Measurements from ENCODE around the gene SCUBE3.

Gene SCUBE3

DNA sequence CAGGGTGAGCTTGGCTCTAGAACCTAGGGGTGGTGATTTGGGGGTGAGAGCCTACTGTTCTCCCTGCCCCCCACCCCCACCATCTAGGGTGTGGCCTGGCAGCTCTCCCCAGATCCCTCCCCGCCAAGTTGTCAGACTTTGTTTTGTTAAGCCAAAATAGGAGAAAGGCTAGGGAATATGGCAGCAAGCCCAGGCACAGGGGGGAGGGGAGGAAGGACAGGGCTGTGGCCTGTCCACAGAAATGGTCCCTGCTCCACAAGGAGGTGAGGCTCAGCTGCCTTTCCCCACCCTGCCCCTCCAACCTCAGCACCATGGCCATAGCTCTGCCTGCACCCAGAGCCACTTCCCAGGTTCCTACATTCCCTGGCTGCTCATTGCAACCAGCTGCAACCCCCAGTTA, 17.2 kb downstream of the SCUBE3 start:
- Histone ChIP-seq H3K27ac (ENCODE audit: low read depth, low read length, poor library complexity, severe bottlenecking) (no peak overlapping the region), H3K79me2 (ENCODE audit: insufficient read depth, low read length) (no peaks in the 10 kb centered on the region), H3K27me3 (ENCODE audit: insufficient read depth, low read length) (no peaks in the 10 kb centered on the region; the same call in 1 of the 2 replicates), H3F3A (ENCODE audit: insufficient read depth, low read length) (no peaks in the 10 kb centered on the region), H4K20me1 (ENCODE audit: insufficient read depth, low read length) (no peaks in the 10 kb centered on the region), H3K9me2 (ENCODE audit: low read depth, low read length) (no peaks in the 10 kb centered on the region), H3K9me3 (ENCODE audit: low read length) (no peaks in the 10 kb centered on the region; the same call in 1 of the 2 replicates), H3K4me1 (ENCODE audit: insufficient read depth, low read length, severe bottlenecking) (no peaks in the 10 kb centered on the region), H3K4me3 (ENCODE audit: low read depth, low read length, poor library complexity, severe bottlenecking) (no peak overlapping the region), H2AFZ (ENCODE audit: low read length) (no peak overlapping the region), H3K36me3 (ENCODE audit: insufficient read depth, low read length) (no peaks in the 10 kb centered on the region), H3K9ac (ENCODE audit: low read length) (no peak overlapping the region), H3K4me2 (ENCODE audit: low read length) (no peak overlapping the region)
- no peak for TF ChIP-seq EZH2 (IDR thresholded peaks at IDR 0.05; ENCODE audit: borderline replicate concordance, low read length)
- TF ChIP-seq, protein P1, sequence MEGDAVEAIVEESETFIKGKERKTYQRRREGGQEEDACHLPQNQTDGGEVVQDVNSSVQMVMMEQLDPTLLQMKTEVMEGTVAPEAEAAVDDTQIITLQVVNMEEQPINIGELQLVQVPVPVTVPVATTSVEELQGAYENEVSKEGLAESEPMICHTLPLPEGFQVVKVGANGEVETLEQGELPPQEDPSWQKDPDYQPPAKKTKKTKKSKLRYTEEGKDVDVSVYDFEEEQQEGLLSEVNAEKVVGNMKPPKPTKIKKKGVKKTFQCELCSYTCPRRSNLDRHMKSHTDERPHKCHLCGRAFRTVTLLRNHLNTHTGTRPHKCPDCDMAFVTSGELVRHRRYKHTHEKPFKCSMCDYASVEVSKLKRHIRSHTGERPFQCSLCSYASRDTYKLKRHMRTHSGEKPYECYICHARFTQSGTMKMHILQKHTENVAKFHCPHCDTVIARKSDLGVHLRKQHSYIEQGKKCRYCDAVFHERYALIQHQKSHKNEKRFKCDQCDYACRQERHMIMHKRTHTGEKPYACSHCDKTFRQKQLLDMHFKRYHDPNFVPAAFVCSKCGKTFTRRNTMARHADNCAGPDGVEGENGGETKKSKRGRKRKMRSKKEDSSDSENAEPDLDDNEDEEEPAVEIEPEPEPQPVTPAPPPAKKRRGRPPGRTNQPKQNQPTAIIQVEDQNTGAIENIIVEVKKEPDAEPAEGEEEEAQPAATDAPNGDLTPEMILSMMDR (IDR thresholded peaks at IDR 0.05; ENCODE audit: low read length), result no peak

DNA sequence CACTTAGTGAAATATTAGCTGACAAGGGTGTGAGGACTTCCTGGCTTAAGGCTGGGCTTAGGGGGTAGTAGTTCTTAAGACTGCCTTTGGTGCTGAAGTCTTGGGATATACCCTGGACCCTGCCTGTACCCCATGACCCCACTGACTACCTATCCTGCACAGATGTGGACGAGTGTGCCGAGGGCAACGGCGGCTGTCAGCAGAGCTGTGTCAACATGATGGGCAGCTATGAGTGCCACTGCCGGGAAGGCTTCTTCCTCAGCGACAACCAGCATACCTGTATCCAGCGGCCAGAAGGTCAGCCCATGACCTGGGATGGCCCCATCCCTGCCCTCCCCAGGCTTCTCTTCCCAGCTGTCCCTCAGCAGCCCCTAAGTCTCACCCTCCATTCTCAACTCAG, 17.8 kb downstream of the SCUBE3 start:
- Histone ChIP-seq H3K4me3 (ENCODE audit: low read depth, low read length, poor library complexity, severe bottlenecking) (no peak overlapping the region), H3F3A (ENCODE audit: insufficient read depth, low read length) (no peaks in the 10 kb centered on the region), H3K27me3 (ENCODE audit: insufficient read depth, low read length) (no peaks in the 10 kb centered on the region; the same call in 1 of the 2 replicates), H3K79me2 (ENCODE audit: insufficient read depth, low read length) (no peaks in the 10 kb centered on the region), H3K27ac (ENCODE audit: low read depth, low read length, poor library complexity, severe bottlenecking) (no peak overlapping the region), H3K4me1 (ENCODE audit: insufficient read depth, low read length, severe bottlenecking) (no peaks in the 10 kb centered on the region), H2AFZ (ENCODE audit: low read length) (no peak overlapping the region), H3K36me3 (ENCODE audit: insufficient read depth, low read length) (no peaks in the 10 kb centered on the region), H3K9ac (ENCODE audit: low read length) (no peak overlapping the region), H4K20me1 (ENCODE audit: insufficient read depth, low read length) (no peaks in the 10 kb centered on the region), H3K9me2 (ENCODE audit: low read depth, low read length) (no peaks in the 10 kb centered on the region), H3K9me3 (ENCODE audit: low read length) (no peaks in the 10 kb centered on the region; the same call in 1 of the 2 replicates), H3K4me2 (ENCODE audit: low read length) (no peak overlapping the region)
- no peak for TF ChIP-seq EZH2 (IDR thresholded peaks at IDR 0.05; ENCODE audit: borderline replicate concordance, low read length)
- TF ChIP-seq, protein P1 (IDR thresholded peaks at IDR 0.05; ENCODE audit: low read length), result no peak

DNA sequence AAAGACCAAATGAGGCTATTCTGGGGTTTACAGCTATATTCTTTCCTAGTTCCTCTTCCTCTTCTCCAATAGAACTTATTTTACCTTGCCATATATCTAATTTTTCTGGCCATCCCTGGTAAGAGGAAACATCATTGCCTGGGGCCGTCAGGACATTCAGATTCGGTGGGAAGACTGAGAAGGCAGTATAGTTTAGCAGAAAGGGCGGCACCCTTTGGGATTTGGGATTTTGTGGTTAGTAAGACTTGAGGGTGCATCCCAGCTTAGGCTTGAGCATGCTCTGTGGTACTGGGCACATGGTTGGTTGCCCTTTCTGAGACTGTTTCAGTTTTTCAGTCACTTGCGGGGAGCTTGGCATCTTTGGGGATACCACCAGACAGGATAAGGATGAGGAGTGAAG, 21.1 kb downstream of the SCUBE3 start:
- Histone ChIP-seq H3K4me1 (ENCODE audit: insufficient read depth, low read length, severe bottlenecking) (no peaks in the 10 kb centered on the region), H3K9ac (ENCODE audit: low read length) (no peak overlapping the region), H3K27me3 (ENCODE audit: insufficient read depth, low read length) (no peaks in the 10 kb centered on the region; the same call in 1 of the 2 replicates), H3K9me2 (ENCODE audit: low read depth, low read length) (no peaks in the 10 kb centered on the region), H2AFZ (ENCODE audit: low read length) (no peak overlapping the region), H3K36me3 (ENCODE audit: insufficient read depth, low read length) (no peaks in the 10 kb centered on the region), H3K27ac (ENCODE audit: low read depth, low read length, poor library complexity, severe bottlenecking) (no peak overlapping the region), H3K4me2 (ENCODE audit: low read length) (no peak overlapping the region), H4K20me1 (ENCODE audit: insufficient read depth, low read length) (no peaks in the 10 kb centered on the region), H3F3A (ENCODE audit: insufficient read depth, low read length) (no peaks in the 10 kb centered on the region), H3K4me3 (ENCODE audit: low read depth, low read length, poor library complexity, severe bottlenecking) (no peak overlapping the region), H3K9me3 (ENCODE audit: low read length) (no peaks in the 10 kb centered on the region; the same call in 1 of the 2 replicates), H3K79me2 (ENCODE audit: insufficient read depth, low read length) (no peaks in the 10 kb centered on the region)
- TF ChIP-seq EZH2 (IDR thresholded peaks at IDR 0.05; ENCODE audit: borderline replicate concordance, low read length), result no peak
- TF ChIP-seq, protein P1 (IDR thresholded peaks at IDR 0.05; ENCODE audit: low read length), result no peak
